ENCODE data around the gene TMEM132E. TPM values are rescaled to one million over a fixed set of nuclear protein-coding genes. Genes with fewer than 3 reads are reported as not detected.

Gene TMEM132E
- polyA plus RNA-seq, 2 of the 4 experiments (the other 2 are of a cell fraction), result not detected

DNA sequence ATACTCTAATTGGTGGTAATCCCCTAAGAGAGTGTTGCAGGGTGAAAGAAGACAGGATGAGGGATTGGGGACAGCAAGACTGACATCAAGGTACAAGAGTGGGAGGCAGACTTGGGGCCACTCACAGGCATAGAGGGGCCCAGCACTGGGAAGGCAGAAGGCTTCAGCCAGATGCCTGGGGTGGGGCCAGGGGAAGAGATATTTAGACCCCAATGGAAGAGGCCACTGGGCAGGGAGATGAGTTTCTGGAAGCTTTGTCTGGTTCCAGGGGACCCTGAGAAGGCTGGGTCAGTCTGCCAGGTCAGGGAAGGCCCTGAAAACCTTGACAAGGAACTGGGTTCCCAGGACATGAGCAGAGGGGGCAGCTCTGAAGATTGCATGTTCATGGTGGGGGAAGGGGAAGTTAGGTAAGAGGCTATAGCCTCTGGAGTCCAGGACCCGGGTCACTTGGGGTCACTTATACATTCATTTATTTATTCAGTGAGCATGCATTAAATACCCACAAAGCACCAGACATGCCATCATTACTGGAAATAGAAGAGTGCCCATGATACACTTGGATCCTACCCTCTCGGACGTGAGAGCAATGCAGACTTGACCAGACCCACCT lies 92.9 kb downstream of the TMEM132E start:
- FAIRE-seq (no peak), DNase-seq (ENCODE audit: low read depth in 1 of 2, low spot score in 1 of 2) (no peak), ATAC-seq (no peak)
- H3K4me3 ChIP-seq, result no peak overlapping the region
- POLR2A ChIA-PET, result no interaction called here
- CTCF ChIA-PET, result no interaction called here
- H3K4me1 ChIP-seq, result no peaks in the 10 kb centered on the region
- 2% methylated on average over 3 of the region's 3 CpGs for WGBS (ENCODE audit: missing lambda C conversion rate)
- no peak overlapping the region for H3K27ac ChIP-seq
- no peak overlapping the region for H3K4me2 ChIP-seq
- no peaks in the 10 kb centered on the region for H3K9me3 ChIP-seq
- TF ChIP-seq POLR2AphosphoS2 (conservative IDR thresholded peaks at IDR 0.05; ENCODE audit: low read length) (no peak), POLR2A (IDR thresholded peaks at IDR 0.05; ENCODE audit: low read length) (no peak), HDAC2 (IDR thresholded peaks at IDR 0.05) (no peak), CBX8 (IDR thresholded peaks at IDR 0.05) (no peak), CTCF (IDR thresholded peaks at IDR 0.05) (no peak), NPAS2 (CRISPR knock-in tag; IDR thresholded peaks at IDR 0.05; ENCODE audit: borderline replicate concordance) (no peak), PHF8 (IDR thresholded peaks at IDR 0.05; ENCODE audit: borderline replicate concordance, low read depth) (no peak), ATOH8 (CRISPR knock-in tag; IDR thresholded peaks at IDR 0.05; ENCODE audit: low read depth) (no peak), JUN (IDR thresholded peaks at IDR 0.05) (no peak), JUNB (IDR thresholded peaks at IDR 0.05) (no peak), RAD21 (conservative IDR thresholded peaks at IDR 0.05 in 1 of 2, IDR thresholded peaks at IDR 0.05 in 1 of 2) (no peak), TFCP2L1 (CRISPR knock-in tag; IDR thresholded peaks at IDR 0.05) (no peak), BCL3 (IDR thresholded peaks at IDR 0.05) (no peak), CEBPB (IDR thresholded peaks at IDR 0.05) (no peak), NR3C1 (IDR thresholded peaks at IDR 0.05) (no peak), HOXA7 (CRISPR knock-in tag; IDR thresholded peaks at IDR 0.05) (no peak), ESRRA (IDR thresholded peaks at IDR 0.05; ENCODE audit: borderline replicate concordance, low read length) (no peak)
- TF ChIP-seq, protein P1, sequence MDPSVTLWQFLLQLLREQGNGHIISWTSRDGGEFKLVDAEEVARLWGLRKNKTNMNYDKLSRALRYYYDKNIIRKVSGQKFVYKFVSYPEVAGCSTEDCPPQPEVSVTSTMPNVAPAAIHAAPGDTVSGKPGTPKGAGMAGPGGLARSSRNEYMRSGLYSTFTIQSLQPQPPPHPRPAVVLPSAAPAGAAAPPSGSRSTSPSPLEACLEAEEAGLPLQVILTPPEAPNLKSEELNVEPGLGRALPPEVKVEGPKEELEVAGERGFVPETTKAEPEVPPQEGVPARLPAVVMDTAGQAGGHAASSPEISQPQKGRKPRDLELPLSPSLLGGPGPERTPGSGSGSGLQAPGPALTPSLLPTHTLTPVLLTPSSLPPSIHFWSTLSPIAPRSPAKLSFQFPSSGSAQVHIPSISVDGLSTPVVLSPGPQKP (IDR thresholded peaks at IDR 0.05; ENCODE audit: low read depth, low read length), result no peak

GRCh38 chr17:34673516-34673915 lies 94.1 kb downstream of the TMEM132E start:
- CTCF ChIA-PET, result no interaction called here
- POLR2A ChIA-PET, result no interaction called here
- H3K27ac ChIP-seq, result no peak overlapping the region
- no peak overlapping the region for H3K4me2 ChIP-seq
- no peak for DNase-seq (ENCODE audit: low read depth in 1 of 2, low spot score in 1 of 2)
- no peak for TF ChIP-seq POLR2AphosphoS2 (conservative IDR thresholded peaks at IDR 0.05; ENCODE audit: low read length)
- TF ChIP-seq HDAC2 (IDR thresholded peaks at IDR 0.05), result no peak
- no peak for TF ChIP-seq RAD21 (conservative IDR thresholded peaks at IDR 0.05 in 1 of 2, IDR thresholded peaks at IDR 0.05 in 1 of 2)
- TF ChIP-seq NFE2L2 (conservative IDR thresholded peaks at IDR 0.05; ENCODE audit: low read length), result no peak
- no peak for TF ChIP-seq MAZ (IDR thresholded peaks at IDR 0.05; ENCODE audit: borderline replicate concordance, low read depth, low read length)
- no peak for TF ChIP-seq ZNF302 (CRISPR knock-in tag; IDR thresholded peaks at IDR 0.05)
- no peak for TF ChIP-seq ZC3H11A (IDR thresholded peaks at IDR 0.05)
- TF ChIP-seq CBX2 (IDR thresholded peaks at IDR 0.05; ENCODE audit: borderline replicate concordance, low read depth), result no peak
- no peak for TF ChIP-seq CTCF (IDR thresholded peaks at IDR 0.05)
- no peak for TF ChIP-seq HEYL (CRISPR knock-in tag; IDR thresholded peaks at IDR 0.05)
- no peak for TF ChIP-seq EHF (CRISPR knock-in tag; IDR thresholded peaks at IDR 0.05)
- TF ChIP-seq EHMT2 (IDR thresholded peaks at IDR 0.05; ENCODE audit: low read depth), result no peak
- TF ChIP-seq GATA3 (IDR thresholded peaks at IDR 0.05; ENCODE audit: borderline replicate concordance), result no peak
- no peak for TF ChIP-seq KDM1A (IDR thresholded peaks at IDR 0.05; ENCODE audit: low read depth)
- H3K4me3 ChIP-seq, result no peak overlapping the region
- H3K9me3 ChIP-seq, result no peaks in the 10 kb centered on the region
- no peaks in the 10 kb centered on the region for H3K4me1 ChIP-seq
- no peak for ATAC-seq
- 23% methylated on average over 2 of the region's 2 CpGs for WGBS (ENCODE audit: missing lambda C conversion rate)
- FAIRE-seq, result no peak
